Sigmoid colon (tissue), 7 donors: ENCODE measurements around the gene ATP11B. TPM values are rescaled to one million over a fixed set of nuclear protein-coding genes. Genes with fewer than 3 reads are reported as not detected.

Experiments
- DNase-seq: peaks from one replicate; pipeline ENCODE4 v3.0.0-alpha.2; 2019
- H3K27ac ChIP-seq, 4 donors: fragments of 200-600 bp; sonication (generic); one replicate each; pipeline ENCODE4 v1.5.1; 2016 to 2019; ENCODE audit warnings: mild to moderate bottlenecking in 1 of 4
- H3K27me3 ChIP-seq, 3 donors: fragments of 200-600 bp; sonication (generic); one replicate each; pipeline ENCODE4 v1.5.1; 2019; ENCODE audit warnings: mild to moderate bottlenecking in 1 of 3
- H3K36me3 ChIP-seq, 4 donors: fragments of 200-600 bp; sonication (generic); one replicate each; pipeline ENCODE4 v1.5.1; 2016 to 2019
- H3K4me1 ChIP-seq, 4 donors: fragments of 200-600 bp; sonication (generic); one replicate each; pipeline ENCODE4 v1.5.1; 2017 to 2019
- H3K4me3 ChIP-seq, 4 donors: fragments of 200-600 bp; sonication (generic); one replicate each; pipeline ENCODE4 v1.5.1; 2017 to 2019; ENCODE audit warnings: mild to moderate bottlenecking in 2 of 4, moderate library complexity in 1 of 4
- H3K9me3 ChIP-seq, 4 donors: fragments of 200-600 bp in 3 of 4; sonication (generic) in 3 of 4; one replicate each; pipeline versions ENCODE4 v1.5.1 to v1.6.1; 2013 to 2019
- EP300 ChIP-seq, 4 donors: sonication (generic); formaldehyde crosslinking; IDR thresholded peaks; one replicate each; pipeline ENCODE4 v1.6.1; 2017; ENCODE audit warnings: antibody characterized with exemption in 4 of 4
- POLR2A ChIP-seq, 2 donors: fragments of 450-650 bp; IDR thresholded peaks; one replicate each; pipeline ENCODE4 v1.6.1; 2016; ENCODE audit warnings: antibody characterized with exemption in 2 of 2, mild to moderate bottlenecking in 2 of 2, moderate library complexity in 2 of 2
- POLR2AphosphoS5 ChIP-seq, 4 donors: sonication (generic); formaldehyde crosslinking; IDR thresholded peaks; one replicate each; pipeline ENCODE4 v1.6.1; 2017; ENCODE audit warnings: antibody characterized with exemption in 4 of 4
- WGBS, 2 donors: extraction: QIAGEN DNeasy Blood & Tissue Kit; methylation state at CpG; one replicate each; pipeline ENCODE4 v1.1.7; 2013; 5-methylcytosine and 5-hydroxymethylcytosine counted together
- intact Hi-C: fragments of 100-400 bp; cut with DNase I; formaldehyde crosslinking; loops from one replicate; pipeline ENCODE4 v1.15.1; 2023
- polyA plus RNA-seq, 3 donors: library from polyadenylated mRNA; stranded (reverse); fragments of 200-250 nt; gene quantifications; one replicate each; pipeline ENCODE4 v1.2.3, GENCODE V29; 2013
- total RNA-seq, 4 donors: library from RNA; depleted of rRNA; stranded (reverse); fragments of >200 nt; gene quantifications; one replicate each; pipeline ENCODE4 v1.1.0, GENCODE V29; 2016
- TF ChIP-seq, protein P1 (sequence below), 4 experiments: fragments of 450-650 bp in 3 of 4; fragments of 200-600 bp in 1 of 4; IDR thresholded peaks; one replicate each; pipeline ENCODE4 v1.5.1; 2016 to 2019; ENCODE audit warnings: antibody characterized with exemption in 4 of 4, mild to moderate bottlenecking in 3 of 4, moderate library complexity in 2 of 4
- donor health status: healthy with polysubstance abuse.
- donor health status: Bipolar disorder and iron deficiency.
- donor health status: healthy.

The ATP11B gene
- total and polyA plus RNA-seq, 7 donors: 6.7 to 69.9 (median 41.8) TPM

DNA sequence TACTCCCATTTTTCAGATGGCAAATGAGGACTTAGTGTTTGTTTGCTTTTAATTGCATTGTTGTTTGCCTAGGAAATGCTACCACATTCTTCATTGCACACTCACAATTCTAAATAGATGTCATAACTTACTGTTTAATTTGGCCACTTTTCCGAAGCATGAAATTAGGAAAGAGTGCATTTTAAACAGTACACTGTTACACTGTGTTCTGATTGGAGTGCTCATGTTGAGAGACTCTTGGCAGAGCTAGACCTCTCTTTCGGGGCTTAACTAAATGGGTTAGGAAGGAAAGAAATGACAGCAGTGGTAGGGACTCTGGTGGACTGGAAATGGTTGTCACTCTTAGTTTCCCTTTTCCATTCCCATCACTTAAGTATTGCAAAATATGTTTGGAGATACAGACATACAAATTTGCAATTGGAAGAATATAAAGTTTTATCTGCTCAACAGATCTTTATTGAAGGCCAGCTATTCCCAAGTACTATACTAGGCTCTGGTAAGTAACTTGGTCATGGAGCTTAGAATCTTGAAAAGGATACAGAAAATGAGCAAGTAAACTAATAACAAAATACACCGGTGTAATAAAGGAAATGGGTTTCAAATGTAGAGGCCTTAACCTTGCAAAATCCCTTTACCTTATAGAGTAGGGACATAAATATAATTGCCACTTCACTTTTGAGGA, 96.8 kb downstream of the ATP11B start:
- no peaks in the 10 kb centered on the region for H3K27me3 ChIP-seq
- H3K36me3 ChIP-seq: peaks cover 0 to 63% (median 14%) of the 10 kb centered on the region in 4 donors
- DNase-seq: no peak
- no peaks in the 10 kb centered on the region for H3K9me3 ChIP-seq
- 90 to 94% methylated on average over 3 of the region's 3 CpGs for WGBS, 2 donors
- H3K27ac ChIP-seq: no peak overlapping the region
- no peak overlapping the region for H3K4me3 ChIP-seq
- H3K4me1 ChIP-seq: no peaks in the 10 kb centered on the region
- intact Hi-C loops: no loop called here
- no peak for TF ChIP-seq POLR2AphosphoS5 (IDR thresholded peaks at IDR 0.05)
- no peak for TF ChIP-seq EP300 (IDR thresholded peaks at IDR 0.05)
- TF ChIP-seq, protein P1, sequence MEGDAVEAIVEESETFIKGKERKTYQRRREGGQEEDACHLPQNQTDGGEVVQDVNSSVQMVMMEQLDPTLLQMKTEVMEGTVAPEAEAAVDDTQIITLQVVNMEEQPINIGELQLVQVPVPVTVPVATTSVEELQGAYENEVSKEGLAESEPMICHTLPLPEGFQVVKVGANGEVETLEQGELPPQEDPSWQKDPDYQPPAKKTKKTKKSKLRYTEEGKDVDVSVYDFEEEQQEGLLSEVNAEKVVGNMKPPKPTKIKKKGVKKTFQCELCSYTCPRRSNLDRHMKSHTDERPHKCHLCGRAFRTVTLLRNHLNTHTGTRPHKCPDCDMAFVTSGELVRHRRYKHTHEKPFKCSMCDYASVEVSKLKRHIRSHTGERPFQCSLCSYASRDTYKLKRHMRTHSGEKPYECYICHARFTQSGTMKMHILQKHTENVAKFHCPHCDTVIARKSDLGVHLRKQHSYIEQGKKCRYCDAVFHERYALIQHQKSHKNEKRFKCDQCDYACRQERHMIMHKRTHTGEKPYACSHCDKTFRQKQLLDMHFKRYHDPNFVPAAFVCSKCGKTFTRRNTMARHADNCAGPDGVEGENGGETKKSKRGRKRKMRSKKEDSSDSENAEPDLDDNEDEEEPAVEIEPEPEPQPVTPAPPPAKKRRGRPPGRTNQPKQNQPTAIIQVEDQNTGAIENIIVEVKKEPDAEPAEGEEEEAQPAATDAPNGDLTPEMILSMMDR (IDR thresholded peaks at IDR 0.05): no peak
- no peak for TF ChIP-seq POLR2A (IDR thresholded peaks at IDR 0.05)

DNA sequence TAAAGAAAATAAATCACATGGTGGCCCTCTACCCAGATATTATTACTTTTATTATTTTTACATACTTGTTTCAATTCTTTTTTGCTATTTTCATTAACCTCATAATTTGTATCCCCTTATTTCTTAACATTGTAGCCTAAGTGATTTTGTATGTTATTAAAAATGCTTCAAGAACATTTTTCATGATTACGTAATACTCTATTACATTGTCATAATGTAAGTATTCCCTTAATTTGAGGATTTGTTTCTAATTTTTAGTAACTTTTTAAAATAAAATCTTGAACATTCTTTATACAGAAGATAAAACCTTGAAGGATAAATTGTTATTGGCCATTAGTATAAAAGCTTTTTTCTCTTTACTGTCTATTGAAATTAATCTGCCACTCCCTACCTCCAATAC, 98.1 kb downstream of the ATP11B start:
- intact Hi-C loops: no loop called here
- DNase-seq: no peak
- no peaks in the 10 kb centered on the region for H3K4me1 ChIP-seq
- no peak overlapping the region for H3K4me3 ChIP-seq
- H3K36me3 ChIP-seq: peaks cover 0 to 53% (median 16%) of the 10 kb centered on the region in 4 donors
- H3K27ac ChIP-seq: no peak overlapping the region
- H3K27me3 ChIP-seq: no peaks in the 10 kb centered on the region
- 98 to 100% methylated on average over 1 of the region's 1 CpG for WGBS, 2 donors
- H3K9me3 ChIP-seq: no peaks in the 10 kb centered on the region
- no peak for TF ChIP-seq EP300 (IDR thresholded peaks at IDR 0.05)
- no peak for TF ChIP-seq POLR2A (IDR thresholded peaks at IDR 0.05)
- no peak for TF ChIP-seq POLR2AphosphoS5 (IDR thresholded peaks at IDR 0.05)
- TF ChIP-seq, protein P1 (IDR thresholded peaks at IDR 0.05): no peak

DNA sequence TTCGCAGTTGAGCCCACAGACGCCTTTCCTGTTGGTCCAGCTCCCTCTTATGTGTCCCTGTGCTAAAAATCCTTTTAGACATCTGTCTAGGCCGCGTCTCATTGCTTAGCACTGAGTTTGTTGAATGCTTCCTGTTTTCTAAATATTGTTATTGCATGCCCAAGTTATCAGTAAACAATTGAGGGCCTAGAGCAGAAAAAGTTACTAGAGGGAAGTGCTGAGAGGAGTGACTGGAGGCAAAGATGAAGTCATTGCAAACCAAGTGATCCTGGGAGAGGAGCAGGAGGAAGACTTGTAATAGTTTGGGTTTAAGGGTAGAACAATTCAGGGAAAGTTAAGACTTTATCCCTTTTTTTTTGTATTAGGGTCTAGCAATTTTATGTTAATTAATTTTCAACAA, 98.9 kb downstream of the ATP11B start:
- 92 to 94% methylated on average over 4 of the region's 4 CpGs for WGBS, 2 donors
- peaks cover 0 to 53% (median 14%) of the 10 kb centered on the region in 4 donors for H3K36me3 ChIP-seq

DNA sequence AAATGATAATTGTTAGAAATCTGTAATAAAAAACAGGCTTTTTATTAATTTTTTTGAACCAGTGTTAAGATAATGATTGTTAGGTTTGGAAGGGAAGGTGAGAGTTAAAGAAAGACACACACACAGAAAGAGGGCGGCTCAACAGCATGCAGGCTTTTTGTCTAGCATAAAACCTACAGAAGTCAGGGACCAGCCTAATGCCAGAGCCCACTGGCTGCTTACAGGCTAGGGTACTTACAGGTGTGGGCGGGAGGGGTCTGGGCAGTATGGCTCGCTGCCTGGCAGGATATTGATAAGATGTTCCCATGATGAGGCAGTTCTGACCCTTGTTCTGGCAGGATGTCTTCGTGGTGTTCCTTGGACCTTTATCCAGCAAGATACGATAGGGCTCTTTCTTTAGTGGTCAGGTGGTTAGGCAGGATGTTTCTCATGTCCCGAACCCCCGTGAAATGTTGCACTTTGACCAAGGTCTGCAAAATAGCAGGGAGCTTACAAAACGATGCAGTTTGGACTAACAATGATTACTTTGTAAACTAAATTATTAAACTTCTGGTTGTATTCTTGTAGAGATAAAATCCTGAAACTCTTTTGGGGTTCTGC, 102.3 kb downstream of the ATP11B start:
- H3K27me3 ChIP-seq: no peaks in the 10 kb centered on the region
- peaks cover 0 to 53% (median 12%) of the 10 kb centered on the region in 4 donors for H3K36me3 ChIP-seq
- H3K27ac ChIP-seq: no peak overlapping the region
- no peaks in the 10 kb centered on the region for H3K4me1 ChIP-seq
- intact Hi-C loops: no loop called here
- 50 to 66% methylated on average over 8 of the region's 8 CpGs for WGBS, 2 donors
- no peaks in the 10 kb centered on the region for H3K9me3 ChIP-seq
- no peak overlapping the region for H3K4me3 ChIP-seq
- TF ChIP-seq, protein P1 (IDR thresholded peaks at IDR 0.05): no peak
- TF ChIP-seq EP300 (IDR thresholded peaks at IDR 0.05): no peak
- DNase-seq: no peak

More for the DNA sequence above, 98.9 kb downstream of the ATP11B start:
- Histone ChIP-seq H3K27me3 (no peaks in the 10 kb centered on the region), H3K9me3 (no peaks in the 10 kb centered on the region), H3K4me3 (no peak overlapping the region), H3K4me1 (no peaks in the 10 kb centered on the region), H3K27ac (no peak overlapping the region)
- no peak for DNase-seq
- intact Hi-C loops: no loop called here
- no peak for TF ChIP-seq EP300 (IDR thresholded peaks at IDR 0.05)
- TF ChIP-seq, protein P1 (IDR thresholded peaks at IDR 0.05): no peak
- no peak for TF ChIP-seq POLR2A (IDR thresholded peaks at IDR 0.05)
- TF ChIP-seq POLR2AphosphoS5 (IDR thresholded peaks at IDR 0.05): no peak
